ENCODE measurements around the gene SHISAL1.

DNA sequence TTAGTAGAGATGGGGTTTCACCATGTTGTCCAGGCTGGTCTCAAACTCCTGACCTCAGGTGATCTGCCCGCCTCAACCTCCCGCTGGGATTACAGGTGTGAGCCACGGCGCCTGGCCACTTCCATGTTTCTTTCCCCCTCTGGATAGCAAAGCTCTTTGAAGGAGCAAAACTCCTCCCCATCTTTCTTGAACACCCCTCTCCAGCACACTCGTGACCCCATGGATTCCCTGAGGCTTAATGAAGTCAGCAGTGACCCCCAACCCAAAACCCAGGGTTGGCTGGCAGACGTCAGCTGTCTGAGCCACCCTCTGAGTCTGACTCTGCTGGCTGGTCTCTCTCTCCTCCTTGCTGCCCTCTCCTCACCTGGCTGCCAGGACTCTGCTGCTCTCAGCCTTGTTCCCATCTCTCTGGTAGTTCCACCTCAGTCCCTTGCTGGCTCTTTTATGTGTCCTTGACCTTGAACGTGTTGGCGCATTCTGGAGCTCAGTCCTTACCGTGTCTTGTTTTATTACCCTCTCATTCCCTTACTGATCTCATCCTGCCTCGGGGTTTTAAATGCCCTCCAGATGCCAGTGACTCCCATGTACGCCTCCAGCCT is 87.6 kb downstream of the SHISAL1 start:
- TF ChIP-seq, protein P1, sequence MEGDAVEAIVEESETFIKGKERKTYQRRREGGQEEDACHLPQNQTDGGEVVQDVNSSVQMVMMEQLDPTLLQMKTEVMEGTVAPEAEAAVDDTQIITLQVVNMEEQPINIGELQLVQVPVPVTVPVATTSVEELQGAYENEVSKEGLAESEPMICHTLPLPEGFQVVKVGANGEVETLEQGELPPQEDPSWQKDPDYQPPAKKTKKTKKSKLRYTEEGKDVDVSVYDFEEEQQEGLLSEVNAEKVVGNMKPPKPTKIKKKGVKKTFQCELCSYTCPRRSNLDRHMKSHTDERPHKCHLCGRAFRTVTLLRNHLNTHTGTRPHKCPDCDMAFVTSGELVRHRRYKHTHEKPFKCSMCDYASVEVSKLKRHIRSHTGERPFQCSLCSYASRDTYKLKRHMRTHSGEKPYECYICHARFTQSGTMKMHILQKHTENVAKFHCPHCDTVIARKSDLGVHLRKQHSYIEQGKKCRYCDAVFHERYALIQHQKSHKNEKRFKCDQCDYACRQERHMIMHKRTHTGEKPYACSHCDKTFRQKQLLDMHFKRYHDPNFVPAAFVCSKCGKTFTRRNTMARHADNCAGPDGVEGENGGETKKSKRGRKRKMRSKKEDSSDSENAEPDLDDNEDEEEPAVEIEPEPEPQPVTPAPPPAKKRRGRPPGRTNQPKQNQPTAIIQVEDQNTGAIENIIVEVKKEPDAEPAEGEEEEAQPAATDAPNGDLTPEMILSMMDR (IDR thresholded peaks at IDR 0.05), result no peak
- TF ChIP-seq POLR2A (IDR thresholded peaks at IDR 0.05), result no peak
